H1 (cell line): ENCODE data around the gene PIGBOS1. TPM values are rescaled to one million over a fixed set of nuclear protein-coding genes. Genes with fewer than 3 reads are reported as not detected.

Experiments used
- CTCF ChIA-PET: fragments of 300-600 bp; sonication (Branson Sonifier 250); formaldehyde crosslinking; loops from one replicate; lab custom pipeline; 2021; ENCODE audit not compliant: partially characterized antibody; lab: Charles Lee
- POLR2A ChIA-PET: fragments of 300-600 bp; sonication (Branson Sonifier 250); formaldehyde crosslinking; loops from one replicate; lab custom pipeline; 2021; ENCODE audit warnings: inconsistent platforms; ENCODE audit not compliant: partially characterized antibody; lab: Charles Lee
- DNase-seq, 2 experiments: peaks; one replicate each; pipeline versions ENCODE4 v3.0.0 to v3.0.0-alpha.2; 2010 to 2022; ENCODE audit warnings: low spot score in 2 of 2, low read depth in 1 of 2, mixed read lengths in 1 of 2
- FAIRE-seq: peaks from 2 replicates; lab custom pipeline; 2011; peaks lifted over from hg19 to GRCh38; lab: Jason Lieb, UNC
- H2AFZ ChIP-seq: 2 replicates; pipeline ENCODE4 v1.8.1; 2012; ENCODE audit warnings: low read length, inconsistent platforms
- H2AK5ac ChIP-seq: 2 replicates; pipeline ENCODE4 v1.6.1; 2013; ENCODE audit warnings: low read depth, low read length
- H2BK120ac ChIP-seq: replicated peaks from 2 replicates; pipeline ENCODE3; 2013; ENCODE audit warnings: low read depth, low read length, inconsistent platforms
- H2BK12ac ChIP-seq: 2 replicates; pipeline ENCODE4 v1.6.1; 2013; ENCODE audit warnings: low read depth, low read length
- H2BK15ac ChIP-seq: 2 replicates; pipeline ENCODE4 v1.6.1; 2013; ENCODE audit warnings: low read length
- H2BK20ac ChIP-seq: 2 replicates; pipeline ENCODE4 v1.6.1; 2013; ENCODE audit warnings: low read length
- H2BK5ac ChIP-seq: 2 replicates; pipeline ENCODE4 v1.6.1; 2013; ENCODE audit warnings: low read depth, low read length
- H3K14ac ChIP-seq: 2 replicates; pipeline ENCODE4 v1.6.1; 2013; ENCODE audit warnings: inconsistent platforms; ENCODE audit not compliant: insufficient read length
- H3K18ac ChIP-seq: 2 replicates; pipeline ENCODE4 v1.6.1; 2013; ENCODE audit warnings: low read length; ENCODE audit errors: extremely low read depth
- H3K23ac ChIP-seq: 2 replicates; pipeline ENCODE4 v1.6.1; 2013; ENCODE audit warnings: inconsistent platforms; ENCODE audit not compliant: insufficient read length
- H3K23me2 ChIP-seq: 2 replicates; pipeline ENCODE4 v1.6.1; 2013; ENCODE audit warnings: low read depth, low read length
- H3K27ac ChIP-seq: 2 replicates; pipeline ENCODE4 v1.6.1; 2011; ENCODE audit warnings: low read depth, low read length, inconsistent platforms
- H3K27me3 ChIP-seq, 4 experiments: replicated peaks in 1 of 4; 1 replicate in 1 of 4; 2 replicates in 3 of 4; pipeline versions ENCODE4 v1.6.1 to v1.8.1; 2011 to 2013; ENCODE audit warnings: low read length in 3 of 4, mild to moderate bottlenecking in 3 of 4, inconsistent platforms in 2 of 4, mixed read lengths in 2 of 4, moderate library complexity in 1 of 4; ENCODE audit not compliant: control insufficient read depth in 3 of 4, insufficient read depth in 3 of 4; ENCODE audit errors: extremely low read depth in 1 of 4
- H3K36me3 ChIP-seq, 4 experiments: 2 replicates each; pipeline versions ENCODE4 v1.6.1 to v1.8.1; 2011 to 2013; ENCODE audit warnings: mild to moderate bottlenecking in 4 of 4, low read length in 3 of 4, moderate library complexity in 2 of 4, control low read depth in 1 of 4, inconsistent platforms in 1 of 4; ENCODE audit not compliant: insufficient read depth in 4 of 4, control insufficient read depth in 2 of 4
- H3K4ac ChIP-seq: replicated peaks from 2 replicates; pipeline ENCODE3; 2013; ENCODE audit warnings: low read length, low read depth, mixed read lengths, inconsistent platforms; ENCODE audit not compliant: insufficient read length
- H3K4me1 ChIP-seq, 4 experiments: replicated peaks in 1 of 4; 1 replicate in 1 of 4; 2 replicates in 3 of 4; pipeline versions ENCODE4 v1.6.1 to v1.8.1; 2011 to 2013; ENCODE audit warnings: low read length in 3 of 4, inconsistent platforms in 2 of 4, mixed read lengths in 1 of 4; ENCODE audit not compliant: insufficient read depth in 4 of 4, control insufficient read depth in 3 of 4
- H3K4me2 ChIP-seq, 2 experiments: 2 replicates each; pipeline versions ENCODE4 v1.6.1 to v1.8.1; 2011 to 2013; ENCODE audit warnings: low read depth in 2 of 2, low read length in 2 of 2, control low read depth in 1 of 2, inconsistent platforms in 1 of 2, mild to moderate bottlenecking in 1 of 2; ENCODE audit not compliant: insufficient read depth in 1 of 2
- H3K4me3 ChIP-seq, 4 experiments: fragments of 200-600, 300-600 bp in 1 of 4; sonication (generic), shearing (Covaris generic), sonication (Bioruptor Twin) in 1 of 4; 2 replicates each; pipeline versions ENCODE4 v1.5.1 to v1.8.1; 2011 to 2016; ENCODE audit warnings: low read length in 4 of 4, low read depth in 3 of 4, control low read depth in 2 of 4, inconsistent platforms in 2 of 4, mild to moderate bottlenecking in 2 of 4, mixed read lengths in 1 of 4, moderate library complexity in 1 of 4; ENCODE audit not compliant: insufficient read depth in 2 of 4; ENCODE audit errors: extremely low read depth in 1 of 4
- H3K56ac ChIP-seq: replicated peaks from 2 replicates; pipeline ENCODE3; 2013; ENCODE audit warnings: low read depth, mild to moderate bottlenecking, mixed read lengths, low read length, inconsistent platforms; ENCODE audit not compliant: insufficient read length
- H3K79me1 ChIP-seq: 2 replicates; pipeline ENCODE4 v1.6.1; 2013; ENCODE audit warnings: low read depth, low read length, control low read depth
- H3K79me2 ChIP-seq, 2 experiments: 2 replicates each; pipeline versions ENCODE4 v1.6.1 to v1.8.1; 2012 to 2013; ENCODE audit warnings: low read length in 2 of 2, mild to moderate bottlenecking in 2 of 2, inconsistent platforms in 1 of 2; ENCODE audit not compliant: insufficient read depth in 2 of 2, control insufficient read depth in 1 of 2
- H3K9ac ChIP-seq, 4 experiments: replicated peaks in 1 of 4; 1 replicate in 1 of 4; 2 replicates in 3 of 4; pipeline versions ENCODE4 v1.6.1 to v1.8.1; 2011 to 2013; ENCODE audit warnings: low read depth in 3 of 4, low read length in 3 of 4, control low read depth in 2 of 4, mild to moderate bottlenecking in 2 of 4, moderate library complexity in 2 of 4, inconsistent platforms in 1 of 4; ENCODE audit errors: extremely low read depth in 1 of 4
- H3K9me3 ChIP-seq, 2 experiments: 2 replicates each; pipeline versions ENCODE4 v1.6.1 to v1.8.1; 2012 to 2013; ENCODE audit warnings: mild to moderate bottlenecking in 2 of 2, moderate library complexity in 2 of 2, control low read depth in 1 of 2, inconsistent platforms in 1 of 2, low read depth in 1 of 2, low read length in 1 of 2, mixed read lengths in 1 of 2; ENCODE audit not compliant: insufficient read depth in 2 of 2
- H4K20me1 ChIP-seq, 2 experiments: replicated peaks in 1 of 2; 2 replicates each; pipeline versions ENCODE3 to v1.8.1; 2011 to 2013; ENCODE audit warnings: inconsistent platforms in 2 of 2, low read length in 2 of 2, mild to moderate bottlenecking in 1 of 2; ENCODE audit not compliant: insufficient read depth in 2 of 2, control insufficient read depth in 1 of 2
- H4K5ac ChIP-seq: 2 replicates; pipeline ENCODE4 v1.6.1; 2013; ENCODE audit warnings: low read length, low read depth, mixed read lengths, inconsistent platforms; ENCODE audit not compliant: insufficient read length
- H4K8ac ChIP-seq: 2 replicates; pipeline ENCODE4 v1.8.0; 2013; ENCODE audit warnings: mild to moderate bottlenecking, moderate library complexity, low read length, inconsistent platforms; ENCODE audit not compliant: insufficient read depth; ENCODE audit errors: extremely low read depth
- H4K91ac ChIP-seq: replicated peaks from 2 replicates; pipeline ENCODE3; 2013; ENCODE audit warnings: low read length, mixed read lengths, inconsistent platforms; ENCODE audit not compliant: insufficient read length
- ASH2L ChIP-seq: fragments of 200-600, 300-600 bp; sonication (generic); IDR thresholded peaks from one replicate; pipeline ENCODE4 v1.7.1; 2017; ENCODE audit warnings: low read length
- ATF2 ChIP-seq: IDR thresholded peaks from 2 replicates; pipeline ENCODE4 v1.6.1; 2012; ENCODE audit warnings: low read length, inconsistent platforms
- CBX5 ChIP-seq: fragments of 300-800, 300-1000 bp; sonication (generic); IDR thresholded peaks from 2 replicates; pipeline ENCODE4 v1.7.1; 2016; ENCODE audit warnings: antibody characterized with exemption, low read length, low read depth
- CBX8 ChIP-seq: fragments of 300-800, 300-1000 bp; sonication (generic); IDR thresholded peaks from 2 replicates; pipeline ENCODE4 v1.7.1; 2016; ENCODE audit warnings: low read depth, low read length, borderline replicate concordance
- CHD1 ChIP-seq: IDR thresholded peaks from 2 replicates; pipeline ENCODE4 v1.6.1; 2012; ENCODE audit warnings: low read depth, low read length, improper control_type of control experiment
- EGR1 ChIP-seq: IDR thresholded peaks from 2 replicates; pipeline ENCODE4 v1.6.1; 2011; ENCODE audit warnings: low read depth, low read length, borderline replicate concordance
- EZH2 ChIP-seq: fragments of 200-600 bp; sonication (generic); IDR thresholded peaks from 2 replicates; pipeline ENCODE4 v1.7.1; 2012; ENCODE audit warnings: low read depth, mild to moderate bottlenecking, moderate library complexity, low read length, inconsistent platforms; ENCODE audit not compliant: severe bottlenecking
- KDM1A ChIP-seq: fragments of 200-600, 300-600 bp; sonication (generic); IDR thresholded peaks from 2 replicates; pipeline ENCODE4 v1.7.1; 2016; ENCODE audit warnings: mild to moderate bottlenecking, low read length, borderline replicate concordance
- MAX ChIP-seq: IDR thresholded peaks from 2 replicates; pipeline ENCODE4 v1.6.1; 2012; ENCODE audit warnings: inconsistent platforms
- POLR2A ChIP-seq, 2 experiments: IDR thresholded peaks; 1 replicate in 1 of 2; 2 replicates in 1 of 2; pipeline ENCODE4 v1.6.1; 2011; ENCODE audit warnings: low read depth in 2 of 2, low read length in 2 of 2, mild to moderate bottlenecking in 2 of 2; ENCODE audit errors: control extremely low read depth in 1 of 2
- POLR2AphosphoS5 ChIP-seq: IDR thresholded peaks from 2 replicates; pipeline ENCODE4 v1.6.1; 2011; ENCODE audit warnings: low read depth, low read length
- SP2 ChIP-seq: IDR thresholded peaks from 2 replicates; pipeline ENCODE4 v1.6.1; 2012; ENCODE audit warnings: mild to moderate bottlenecking, low read length, inconsistent platforms
- SP4 ChIP-seq: IDR thresholded peaks from 2 replicates; pipeline ENCODE4 v1.6.1; 2012; ENCODE audit warnings: low read length, inconsistent platforms
- WGBS, 2 experiments: shearing (Covaris generic) in 1 of 2; methylation state at CpG; one replicate each; pipeline versions ENCODE4 v1.1.6 to v1.1.7; 2013 to 2015; ENCODE audit warnings: low lambda C conversion rate in 2 of 2, mixed read lengths in 2 of 2, inconsistent platforms in 1 of 2, low coverage in 1 of 2, missing lambda C conversion rate in 1 of 2; ENCODE audit not compliant: insufficient replicate concordance in 2 of 2, insufficient coverage in 1 of 2, insufficient read length in 1 of 2; ENCODE audit errors: extremely low coverage in 1 of 2, missing lambda C conversion rate in 1 of 2; 5-methylcytosine and 5-hydroxymethylcytosine counted together
- polyA plus RNA-seq, 7 experiments: library from polyadenylated mRNA; depleted of rRNA in 3 of 7; stranded (reverse) in 5 of 7; unstranded in 2 of 7; fragments of >200 nt in 5 of 7; fragments of 200-250 nt in 2 of 7; gene quantifications; 1 replicate in 5 of 7; 2 replicates in 1 of 7; 4 replicates in 1 of 7; pipeline versions ENCODE4 v1.2.1 to v1.2.3, GENCODE V29; 2011 to 2013; ENCODE audit warnings: missing spikeins in 2 of 7, mixed read lengths in 2 of 7
- total RNA-seq: library from RNA; stranded (reverse); fragmentation: NEBNext Ultra II Directional; extraction: Animal tissue kit (Norgen Biotek cat#: 25700); gene quantifications from 2 replicates; pipeline ENCODE4 v1.2.1, GENCODE V29; 2021

Gene PIGBOS1
- total and polyA plus RNA-seq, 2 of the 8 experiments (the other 6 are each of a cell fraction or from before 2014, with no cell fraction given) = 7.8 to 16.7 TPM

GRCh38 chr15:55320963-55321362 is 2.0 kb upstream of the PIGBOS1 start:
- Histone ChIP-seq H2BK5ac (no peak overlapping the region), H3K56ac (no peak overlapping the region), H3K4me3 (no peak overlapping the region), H3K27me3 (no peaks in the 10 kb centered on the region), H3K14ac (no peak overlapping the region), H2BK120ac (no peak overlapping the region), H3K18ac (no peak overlapping the region), H2BK20ac (no peak overlapping the region), H3K4me2 (no peak overlapping the region), H3K23me2 (peaks cover 2% of the 10 kb centered on the region; the same call in 1 of the 2 replicates), H4K8ac (no peak overlapping the region), H4K20me1 (no peaks in the 10 kb centered on the region), H3K79me2 (peaks cover 0 to 3% of the 10 kb centered on the region in 2 experiments; a peak in 1 of 4 replicates), H3K4ac (no peak overlapping the region), H3K9ac (no peak overlapping the region), H3K4me1 (peaks cover 2 to 3% (median 3%) of the 10 kb centered on the region in 4 experiments; a peak in 3 of 7 replicates), H3K36me3 (no peaks in the 10 kb centered on the region), H3K9me3 (no peaks in the 10 kb centered on the region), H2BK15ac (no peak overlapping the region), H2AK5ac (no peak overlapping the region), H3K27ac (no peak overlapping the region), H3K23ac (no peak overlapping the region), H4K5ac (no peak overlapping the region), H2BK12ac (no peak overlapping the region), H4K91ac (no peak overlapping the region), H3K79me1 (no peaks in the 10 kb centered on the region), H2AFZ (no peak overlapping the region)
- WGBS, 2 experiments = 93% methylated on average over 1 of the region's 1 CpG; no CpG with 5 or more reads in 1 of the 2 experiments
- DNase-seq (no peak), FAIRE-seq (no peak)
- CTCF ChIA-PET = no interaction called here
- POLR2A ChIA-PET = no interaction called here
- TF ChIP-seq MAX (no peak), CHD1 (no peak), SP4 (no peak), CBX5 (no peak), ATF2 (no peak), CBX8 (no peak), POLR2A (IDR thresholded peaks at IDR 0.05; ENCODE audit: control extremely low read depth in 1 of 2, low read depth in 2 of 2, low read length in 2 of 2) (no peak), EGR1 (no peak), EZH2 (no peak), KDM1A (no peak), POLR2AphosphoS5 (no peak), SP2 (no peak), ASH2L (no peak)
